GM13977 (cell line): ENCODE measurements around the gene STARD13.

Experiments
- DNase-seq: peaks from one replicate; pipeline ENCODE4 v3.0.0; 2012; ENCODE audit warnings: low spot score
- CTCF ChIP-seq: IDR thresholded peaks from 2 replicates; pipeline ENCODE4 v1.5.1; 2012; ENCODE audit warnings: mild to moderate bottlenecking, control low read depth; ENCODE audit not compliant: insufficient read depth; ENCODE audit errors: extremely low read depth, missing control alignments
- in situ Hi-C: fragments of 300-500 bp; cut with MboI; formaldehyde crosslinking; loops from one replicate; pipeline ENCODE4 v1.12.0; 2022; ENCODE audit warnings: low sequenced_read_pairs, low pct_unique_long_range_greater_than_20kb, mixed read lengths, inconsistent platforms; ENCODE audit not compliant: unreplicated experiment

STARD13 gene

DNA sequence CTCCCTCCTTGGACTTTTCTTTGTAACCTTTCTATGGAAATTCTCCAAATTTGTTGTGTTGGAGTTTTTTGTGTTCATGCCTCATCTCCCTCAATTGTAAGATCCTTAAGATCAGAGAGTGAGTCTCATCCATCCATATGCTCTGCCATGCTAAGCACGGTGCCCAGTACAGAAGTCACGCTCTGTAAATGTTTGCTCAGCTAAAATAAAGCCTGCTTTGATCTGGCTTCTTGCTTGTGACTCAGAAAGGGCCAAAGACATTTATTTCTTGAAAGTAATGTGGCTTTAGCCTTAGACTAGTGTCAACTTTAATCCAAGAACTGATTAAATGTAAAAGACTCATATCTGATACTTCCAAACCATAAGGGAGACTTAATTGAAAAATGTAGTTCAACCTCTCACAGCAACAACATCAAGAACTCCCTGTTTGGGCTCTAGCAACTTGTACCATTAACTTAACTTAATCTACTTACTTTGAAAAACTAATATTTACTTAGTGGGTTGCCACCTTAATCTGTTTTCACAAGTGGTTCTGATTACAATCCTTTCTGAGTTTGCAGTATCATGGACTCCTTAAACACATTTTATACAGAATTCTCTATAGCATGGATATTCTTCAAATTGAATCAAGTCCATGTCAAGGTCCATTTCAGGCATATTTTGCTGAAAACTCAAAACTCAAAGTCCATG, 169.1 kb downstream of the STARD13 start:
- no peak for DNase-seq
- no peak for TF ChIP-seq CTCF
- in situ Hi-C loops: no loop called here

DNA sequence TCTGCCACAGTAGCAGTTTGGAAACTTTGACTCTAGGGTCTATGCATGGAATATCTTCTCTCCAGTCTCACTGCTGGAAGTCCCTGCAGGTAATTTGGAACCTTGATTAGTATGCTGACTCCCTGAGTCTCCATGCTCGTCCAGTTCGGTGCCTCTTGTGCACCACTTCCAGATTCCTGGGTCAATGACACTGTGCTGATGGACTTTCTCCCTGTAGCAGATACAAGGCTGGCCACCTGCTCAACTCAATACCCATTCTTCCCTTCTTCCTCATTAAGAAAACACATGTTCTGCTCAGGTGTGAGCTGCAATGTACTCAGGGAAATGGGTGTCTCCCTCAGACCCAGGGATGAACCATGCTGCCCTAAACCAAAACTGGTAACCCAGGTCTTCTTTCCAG, 170.3 kb downstream of the STARD13 start:
- no peak for TF ChIP-seq CTCF
- in situ Hi-C loops: no loop called here

DNA sequence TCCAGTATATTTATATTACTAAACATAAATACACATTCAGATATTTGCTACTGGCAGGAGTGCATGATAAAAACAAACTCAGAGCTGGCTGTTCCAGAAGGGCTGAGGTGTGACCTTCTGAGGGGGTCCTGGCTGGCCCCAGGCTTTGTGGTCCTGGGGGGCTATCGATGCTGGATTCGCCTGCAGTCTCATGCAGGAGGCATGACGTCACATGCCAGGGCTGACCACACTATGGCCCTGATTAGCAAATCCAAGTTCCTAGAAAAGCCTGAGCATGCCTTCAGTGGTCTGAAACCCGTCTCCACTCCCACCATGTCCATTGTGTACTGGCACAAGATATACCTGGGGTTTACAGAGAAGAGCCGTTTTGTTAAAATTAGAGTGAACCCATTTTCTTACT, 171.4 kb downstream of the STARD13 start:
- no peak for TF ChIP-seq CTCF
- no peak for DNase-seq
- in situ Hi-C loops: no loop called here

More for the DNA sequence above, 170.3 kb downstream of the STARD13 start:
- no peak for DNase-seq

DNA sequence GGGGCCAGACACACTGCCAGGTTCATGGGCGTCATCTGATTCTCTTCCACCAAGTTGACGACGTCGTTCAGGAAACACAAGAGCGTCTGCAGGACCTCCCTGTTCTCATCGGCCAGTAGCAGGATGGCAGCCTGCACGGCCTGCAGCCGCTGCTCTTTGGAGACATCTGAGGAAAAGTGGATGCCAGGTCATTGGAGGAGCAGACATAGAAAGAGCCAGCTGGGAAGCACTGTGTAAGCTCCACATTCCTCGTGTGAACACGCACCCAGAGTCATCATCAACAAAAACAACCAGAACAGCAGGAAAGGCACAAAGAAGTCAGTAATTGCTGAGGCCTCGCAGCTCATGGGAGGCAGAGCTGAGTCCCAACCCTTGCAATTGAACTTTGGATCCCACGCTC, 172.8 kb downstream of the STARD13 start:
- no peak for TF ChIP-seq CTCF
- DNase-seq: no peak
- in situ Hi-C loops: no loop called here

DNA sequence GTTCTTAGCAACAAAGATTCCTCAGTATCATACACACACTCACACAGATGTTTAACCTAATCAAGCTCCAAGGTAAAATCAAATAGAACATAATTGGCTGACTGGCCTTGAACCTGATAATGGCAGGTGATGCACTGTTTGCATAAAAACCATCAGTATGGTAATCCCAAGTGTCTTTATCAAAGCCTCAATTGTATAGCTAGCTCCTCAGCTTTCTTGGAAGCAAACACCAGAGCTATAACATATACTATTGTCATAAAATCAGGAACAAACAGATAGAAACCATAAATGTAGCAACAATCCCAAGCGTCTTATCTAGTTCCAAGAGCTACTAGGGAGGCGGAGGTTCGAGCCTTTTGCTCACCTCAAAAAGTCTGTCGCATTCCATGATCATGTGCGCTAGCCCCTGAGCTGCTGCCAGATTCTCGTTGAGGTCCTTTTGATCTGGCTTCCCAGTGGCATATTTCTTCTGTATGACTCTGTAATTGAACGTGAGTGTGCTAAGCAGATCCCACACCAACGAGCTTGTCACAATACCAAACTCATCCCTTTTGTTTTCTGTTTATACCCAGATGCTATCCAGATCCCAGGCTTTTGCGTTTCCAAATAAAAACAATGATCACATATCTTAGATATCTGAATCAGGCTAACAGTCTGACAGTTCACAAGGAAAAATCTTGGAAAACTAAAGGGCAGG, 174.0 kb downstream of the STARD13 start:
- TF ChIP-seq CTCF: no peak
- in situ Hi-C loops: no loop called here
- DNase-seq: no peak

DNA sequence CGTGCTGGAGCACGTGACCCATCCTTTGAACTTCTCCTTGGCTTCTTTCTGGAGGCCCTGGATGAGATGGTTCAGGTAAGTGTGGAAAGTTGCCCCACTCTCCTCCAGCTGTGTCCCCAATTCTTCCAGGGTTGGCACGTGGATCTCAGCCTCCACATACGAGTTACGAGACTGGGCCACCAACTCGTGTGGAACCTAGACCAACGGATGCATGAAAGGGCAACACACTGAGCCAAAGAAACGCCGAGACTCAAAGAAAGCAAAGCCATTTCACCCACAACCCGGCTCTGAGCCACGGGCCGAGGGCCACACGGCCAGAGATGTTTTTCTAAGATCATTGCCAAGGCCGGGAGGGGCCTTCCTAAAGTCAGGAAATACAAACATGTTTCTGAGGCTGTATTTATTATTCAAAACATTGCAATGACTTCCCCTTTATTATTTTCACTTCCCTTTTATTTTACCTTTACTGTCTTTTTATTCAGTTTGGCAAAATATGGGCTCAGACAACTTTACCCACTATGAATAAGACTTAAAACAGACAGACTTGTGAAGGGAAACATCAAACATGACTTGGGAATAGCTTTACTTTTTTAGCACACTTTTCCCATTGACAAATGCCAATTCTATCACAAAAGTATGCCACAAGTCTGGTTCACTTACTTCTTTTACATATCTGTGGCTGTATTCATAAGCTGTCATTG, 174.7 kb downstream of the STARD13 start:
- in situ Hi-C loops: no loop called here
- peak; percentile 34 for DNase-seq
- TF ChIP-seq CTCF: no peak
